ENCODE results near the gene SPTBN4.
"Not testable (repeated sequence)": the region's sequence is repeated elsewhere in the genome, so short reads cannot be mapped to it uniquely, and the experiment has no call there.

SPTBN4 gene

DNA sequence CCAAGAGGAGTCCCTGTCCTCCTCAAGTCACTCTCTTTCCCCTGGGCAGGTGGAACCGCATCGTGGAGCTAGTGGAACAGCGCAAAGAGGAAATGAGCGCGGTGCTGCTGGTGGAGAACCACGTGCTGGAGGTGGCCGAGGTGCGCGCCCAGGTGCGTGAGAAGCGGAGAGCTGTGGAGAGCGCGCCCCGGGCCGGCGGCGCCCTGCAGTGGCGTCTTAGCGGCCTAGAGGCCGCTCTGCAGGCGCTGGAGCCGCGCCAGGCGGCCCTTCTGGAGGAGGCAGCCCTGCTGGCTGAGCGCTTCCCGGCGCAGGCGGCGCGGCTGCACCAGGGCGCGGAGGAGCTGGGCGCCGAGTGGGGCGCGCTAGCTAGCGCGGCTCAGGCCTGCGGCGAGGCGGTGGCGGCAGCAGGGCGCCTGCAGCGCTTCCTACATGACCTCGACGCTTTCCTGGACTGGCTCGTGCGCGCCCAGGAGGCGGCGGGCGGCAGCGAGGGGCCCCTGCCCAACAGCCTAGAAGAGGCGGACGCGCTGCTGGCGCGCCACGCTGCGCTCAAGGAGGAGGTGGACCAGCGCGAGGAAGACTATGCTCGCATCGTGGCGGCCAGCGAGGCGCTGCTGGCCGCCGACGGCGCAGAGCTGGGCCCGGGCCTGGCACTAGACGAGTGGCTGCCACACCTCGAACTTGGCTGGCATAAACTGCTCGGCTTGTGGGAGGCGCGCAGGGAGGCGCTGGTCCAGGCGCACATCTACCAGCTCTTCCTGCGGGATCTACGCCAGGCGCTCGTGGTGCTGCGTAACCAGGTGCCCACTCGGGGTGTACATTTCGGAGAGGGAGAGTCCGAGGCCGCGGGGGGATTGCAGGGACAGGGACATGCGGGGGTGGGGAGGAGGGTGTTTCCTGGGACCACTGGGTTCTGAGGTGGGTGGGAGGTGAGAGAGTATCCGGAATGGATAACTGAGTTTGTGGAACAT, 52.8 kb downstream of the SPTBN4 start:
- WGBS (ENCODE audit: extremely low coverage, insufficient coverage, insufficient read length), result no CpG with 5 or more reads among the region's 91 CpGs
- peak in 1 of 2 donors; percentile 50 for DNase-seq

DNA sequence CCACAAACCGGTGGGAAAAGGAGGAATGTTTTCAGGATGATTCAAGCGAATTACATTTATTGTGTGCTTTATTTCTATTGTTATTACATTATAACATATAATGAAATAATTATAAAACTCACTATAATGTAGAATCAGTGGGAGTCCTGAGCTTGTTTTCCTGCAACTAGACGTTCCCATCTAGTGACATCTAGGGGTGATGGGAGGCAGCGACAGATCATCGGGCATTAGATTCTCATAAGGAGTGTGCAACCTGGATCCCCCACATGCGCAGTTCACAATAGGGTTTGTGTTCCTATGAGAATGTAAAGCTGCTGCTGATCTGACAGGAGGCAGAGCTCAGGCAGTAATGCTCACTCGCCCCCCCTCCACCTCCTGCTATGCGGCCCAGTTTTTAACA, 54.5 kb downstream of the SPTBN4 start:
- H2BK5ac ChIP-seq (ENCODE audit: low read depth, low read length, poor library complexity), result no peak overlapping the region
- no peak overlapping the region for H3K27ac ChIP-seq (ENCODE audit: low read depth, low read length)
- no peaks in the 10 kb centered on the region for H3K36me3 ChIP-seq (ENCODE audit: control insufficient read depth in 1 of 2, insufficient read depth in 2 of 2, low read length in 2 of 2)
- H3K27me3 ChIP-seq (ENCODE audit: insufficient read depth, low read length), result peaks cover 17% of the 10 kb centered on the region
- H4K12ac ChIP-seq (ENCODE audit: low read depth, low read length), result no peak overlapping the region
- H3K4me1 ChIP-seq (ENCODE audit: control insufficient read depth in 1 of 2, insufficient read depth in 2 of 2, low read length in 2 of 2), result no peaks in the 10 kb centered on the region
- DNase-seq, result peak in 1 of 2 donors; percentile 30
- H3K14ac ChIP-seq (ENCODE audit: low read length), result no peak overlapping the region
- no peak overlapping the region for H2BK12ac ChIP-seq (ENCODE audit: low read length)
- H3K79me2 ChIP-seq (ENCODE audit: control insufficient read depth, insufficient read depth, low read length, poor library complexity), result no peaks in the 10 kb centered on the region
- H3K4me3 ChIP-seq (ENCODE audit: low read depth, low read length), result no peak overlapping the region
- no peak overlapping the region for H3K4me2 ChIP-seq (ENCODE audit: low read length)
- H2AK5ac ChIP-seq (ENCODE audit: low read length), result no peak overlapping the region
- no peak overlapping the region for H4K91ac ChIP-seq (ENCODE audit: low read depth, low read length)
- WGBS (ENCODE audit: extremely low coverage, insufficient coverage, insufficient read length), result no CpG with 5 or more reads among the region's 8 CpGs
- no peak overlapping the region for H3K9ac ChIP-seq (ENCODE audit: low read length)
- no peak overlapping the region for H3K18ac ChIP-seq (ENCODE audit: low read length)
- H4K8ac ChIP-seq (ENCODE audit: low read depth, low read length), result no peak overlapping the region
- H2BK120ac ChIP-seq (ENCODE audit: insufficient read depth, low read length, poor library complexity), result no peak overlapping the region
- no peak overlapping the region for H3K23ac ChIP-seq (ENCODE audit: low read length)
- peaks cover 4% of the 10 kb centered on the region for H3K9me3 ChIP-seq (ENCODE audit: insufficient read depth, low read depth, low read length)
- H3K79me1 ChIP-seq (ENCODE audit: low read length), result no peaks in the 10 kb centered on the region
- H2AFZ ChIP-seq (ENCODE audit: insufficient read depth, low read length, poor library complexity), result no peak overlapping the region
- H3K4ac ChIP-seq (ENCODE audit: low read depth, low read length), result no peak overlapping the region

More for the DNA sequence above, 52.8 kb downstream of the SPTBN4 start:
- Histone ChIP-seq H4K91ac (ENCODE audit: low read depth, low read length) (no peak overlapping the region), H2AFZ (ENCODE audit: insufficient read depth, low read length, poor library complexity) (no peak overlapping the region), H3K9ac (ENCODE audit: low read length) (no peak overlapping the region), H3K27me3 (ENCODE audit: insufficient read depth, low read length) (peaks cover 20% of the 10 kb centered on the region), H3K79me1 (ENCODE audit: low read length) (no peaks in the 10 kb centered on the region), H3K9me3 (ENCODE audit: insufficient read depth, low read depth, low read length) (peaks cover 4% of the 10 kb centered on the region), H3K14ac (ENCODE audit: low read length) (no peak overlapping the region), H4K8ac (ENCODE audit: low read depth, low read length) (no peak overlapping the region), H2BK5ac (ENCODE audit: low read depth, low read length, poor library complexity) (no peak overlapping the region), H3K27ac (ENCODE audit: low read depth, low read length) (no peak overlapping the region), H3K23ac (ENCODE audit: low read length) (no peak overlapping the region), H2BK120ac (ENCODE audit: insufficient read depth, low read length, poor library complexity) (no peak overlapping the region), H2BK12ac (ENCODE audit: low read length) (no peak overlapping the region), H3K4me1 (ENCODE audit: control insufficient read depth in 1 of 2, insufficient read depth in 2 of 2, low read length in 2 of 2) (no peaks in the 10 kb centered on the region), H3K4me2 (ENCODE audit: low read length) (peak overlapping the region; percentile 24), H3K79me2 (ENCODE audit: control insufficient read depth, insufficient read depth, low read length, poor library complexity) (no peaks in the 10 kb centered on the region), H3K4ac (ENCODE audit: low read depth, low read length) (no peak overlapping the region), H3K36me3 (ENCODE audit: control insufficient read depth in 1 of 2, insufficient read depth in 2 of 2, low read length in 2 of 2) (no peaks in the 10 kb centered on the region), H3K18ac (ENCODE audit: low read length) (no peak overlapping the region), H3K4me3 (ENCODE audit: low read depth, low read length) (no peak overlapping the region), H2AK5ac (ENCODE audit: low read length) (no peak overlapping the region), H4K12ac (ENCODE audit: low read depth, low read length) (no peak overlapping the region)

DNA sequence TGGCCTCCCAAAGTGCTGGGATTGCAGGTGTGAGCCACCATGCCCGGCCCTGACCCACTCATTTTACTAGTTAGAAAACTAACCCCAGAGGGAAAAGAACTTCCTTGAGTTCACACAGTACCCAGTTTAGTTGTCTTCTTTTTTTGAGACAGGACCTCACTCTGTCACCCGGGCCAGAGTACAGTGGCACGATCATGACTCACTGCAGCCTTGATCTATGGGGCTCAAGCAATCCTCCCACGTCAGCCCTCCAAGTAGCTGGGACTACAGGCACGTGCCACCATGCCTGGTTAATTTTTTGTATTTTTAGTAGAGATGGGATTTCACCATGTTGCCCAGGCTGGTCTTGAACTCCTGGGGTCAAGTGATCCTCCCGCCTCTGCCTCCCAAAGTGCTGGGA, 55.1 kb downstream of the SPTBN4 start:
- not testable (repeated sequence) for H3K36me3 ChIP-seq (ENCODE audit: control insufficient read depth in 1 of 2, insufficient read depth in 2 of 2, low read length in 2 of 2); H2BK5ac ChIP-seq (ENCODE audit: low read depth, low read length, poor library complexity); H2BK120ac ChIP-seq (ENCODE audit: insufficient read depth, low read length, poor library complexity); H3K9ac ChIP-seq (ENCODE audit: low read length); H3K4me1 ChIP-seq (ENCODE audit: control insufficient read depth in 1 of 2, insufficient read depth in 2 of 2, low read length in 2 of 2); H3K27ac ChIP-seq (ENCODE audit: low read depth, low read length); H3K4ac ChIP-seq (ENCODE audit: low read depth, low read length); H2AFZ ChIP-seq (ENCODE audit: insufficient read depth, low read length, poor library complexity); DNase-seq; H3K9me3 ChIP-seq (ENCODE audit: insufficient read depth, low read depth, low read length); H3K23ac ChIP-seq (ENCODE audit: low read length); H3K4me2 ChIP-seq (ENCODE audit: low read length); H2BK12ac ChIP-seq (ENCODE audit: low read length); H2AK5ac ChIP-seq (ENCODE audit: low read length); H3K79me1 ChIP-seq (ENCODE audit: low read length); H4K91ac ChIP-seq (ENCODE audit: low read depth, low read length); H4K12ac ChIP-seq (ENCODE audit: low read depth, low read length); H3K14ac ChIP-seq (ENCODE audit: low read length); H3K4me3 ChIP-seq (ENCODE audit: low read depth, low read length); H3K79me2 ChIP-seq (ENCODE audit: control insufficient read depth, insufficient read depth, low read length, poor library complexity); H4K8ac ChIP-seq (ENCODE audit: low read depth, low read length); H3K18ac ChIP-seq (ENCODE audit: low read length)
- WGBS (ENCODE audit: extremely low coverage, insufficient coverage, insufficient read length), result no CpG with 5 or more reads among the region's 6 CpGs
- H3K27me3 ChIP-seq (ENCODE audit: insufficient read depth, low read length), result peaks cover 17% of the 10 kb centered on the region

DNA sequence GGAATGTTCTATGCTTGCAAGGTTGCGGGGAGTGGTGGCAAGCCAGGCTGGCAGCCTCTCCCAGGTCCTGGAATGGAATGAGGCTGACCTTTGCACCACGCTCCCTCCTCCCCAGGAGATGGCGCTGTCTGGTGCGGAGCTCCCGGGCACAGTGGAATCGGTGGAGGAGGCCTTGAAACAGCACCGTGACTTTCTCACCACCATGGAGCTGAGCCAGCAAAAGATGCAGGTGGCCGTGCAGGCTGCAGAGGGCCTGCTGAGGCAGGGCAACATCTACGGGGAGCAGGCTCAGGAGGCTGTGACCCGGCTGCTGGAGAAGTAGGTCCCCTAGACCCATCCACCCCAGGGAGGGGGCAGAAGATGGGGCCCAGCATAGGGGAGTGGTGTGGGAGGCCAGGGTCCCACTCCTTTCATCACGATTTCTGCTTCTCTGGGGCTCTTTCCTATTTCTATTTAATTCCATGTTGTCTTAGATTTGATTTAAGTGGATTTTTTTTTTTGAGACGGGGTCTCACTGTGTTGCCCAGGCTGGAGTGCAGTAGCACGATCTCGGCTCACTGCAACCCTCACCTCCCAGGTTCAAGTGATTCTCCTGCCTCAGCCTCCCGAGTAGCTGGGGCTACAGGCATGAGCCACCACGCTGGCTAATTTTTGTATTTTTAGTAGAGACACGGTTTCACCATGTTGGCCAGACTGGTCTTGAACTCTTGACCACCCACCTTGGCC, 56.7 kb downstream of the SPTBN4 start:
- no peaks in the 10 kb centered on the region for H3K36me3 ChIP-seq (ENCODE audit: control insufficient read depth in 1 of 2, insufficient read depth in 2 of 2, low read length in 2 of 2)
- H2AK5ac ChIP-seq (ENCODE audit: low read length), result no peak overlapping the region
- H3K79me1 ChIP-seq (ENCODE audit: low read length), result no peaks in the 10 kb centered on the region
- no peak overlapping the region for H4K12ac ChIP-seq (ENCODE audit: low read depth, low read length)
- no peaks in the 10 kb centered on the region for H3K79me2 ChIP-seq (ENCODE audit: control insufficient read depth, insufficient read depth, low read length, poor library complexity)
- H3K4me1 ChIP-seq (ENCODE audit: control insufficient read depth in 1 of 2, insufficient read depth in 2 of 2, low read length in 2 of 2), result no peaks in the 10 kb centered on the region
- H3K27me3 ChIP-seq (ENCODE audit: insufficient read depth, low read length), result peaks cover 16% of the 10 kb centered on the region
- WGBS (ENCODE audit: extremely low coverage, insufficient coverage, insufficient read length), result no CpG with 5 or more reads among the region's 17 CpGs
- H2BK120ac ChIP-seq (ENCODE audit: insufficient read depth, low read length, poor library complexity), result no peak overlapping the region
- H3K23ac ChIP-seq (ENCODE audit: low read length), result no peak overlapping the region
- no peak overlapping the region for H2BK12ac ChIP-seq (ENCODE audit: low read length)
- no peak overlapping the region for H2BK5ac ChIP-seq (ENCODE audit: low read depth, low read length, poor library complexity)
- no peak overlapping the region for H3K4ac ChIP-seq (ENCODE audit: low read depth, low read length)
- no peak overlapping the region for H4K8ac ChIP-seq (ENCODE audit: low read depth, low read length)
- DNase-seq, result peak; percentile 53 to 65
- H4K91ac ChIP-seq (ENCODE audit: low read depth, low read length), result no peak overlapping the region
- H3K18ac ChIP-seq (ENCODE audit: low read length), result no peak overlapping the region
- no peak overlapping the region for H3K14ac ChIP-seq (ENCODE audit: low read length)
- no peak overlapping the region for H3K4me2 ChIP-seq (ENCODE audit: low read length)
- no peak overlapping the region for H2AFZ ChIP-seq (ENCODE audit: insufficient read depth, low read length, poor library complexity)
- H3K4me3 ChIP-seq (ENCODE audit: low read depth, low read length), result no peak overlapping the region
- no peak overlapping the region for H3K9ac ChIP-seq (ENCODE audit: low read length)
- H3K27ac ChIP-seq (ENCODE audit: low read depth, low read length), result no peak overlapping the region
- peaks cover 4% of the 10 kb centered on the region for H3K9me3 ChIP-seq (ENCODE audit: insufficient read depth, low read depth, low read length)

Measured in trophoblast cell (in vitro differentiated cells and primary cell).